CD4-positive, alpha-beta T cell treated with Interleukin-17A for 4 hours (primary cell): Measurements from ENCODE around the gene LRRC45.
A peak's percentile ranks its signal among the peaks of the same experiment; 100 is the strongest.
"Not testable (repeated sequence)": the region's sequence is repeated elsewhere in the genome, so short reads cannot be mapped to it uniquely, and the experiment has no call there.

Source experiments
- DNase-seq: peaks from one replicate; pipeline ENCODE4 v3.0.0-alpha.2; 2020; ENCODE audit warnings: mixed read lengths

Gene LRRC45

DNA sequence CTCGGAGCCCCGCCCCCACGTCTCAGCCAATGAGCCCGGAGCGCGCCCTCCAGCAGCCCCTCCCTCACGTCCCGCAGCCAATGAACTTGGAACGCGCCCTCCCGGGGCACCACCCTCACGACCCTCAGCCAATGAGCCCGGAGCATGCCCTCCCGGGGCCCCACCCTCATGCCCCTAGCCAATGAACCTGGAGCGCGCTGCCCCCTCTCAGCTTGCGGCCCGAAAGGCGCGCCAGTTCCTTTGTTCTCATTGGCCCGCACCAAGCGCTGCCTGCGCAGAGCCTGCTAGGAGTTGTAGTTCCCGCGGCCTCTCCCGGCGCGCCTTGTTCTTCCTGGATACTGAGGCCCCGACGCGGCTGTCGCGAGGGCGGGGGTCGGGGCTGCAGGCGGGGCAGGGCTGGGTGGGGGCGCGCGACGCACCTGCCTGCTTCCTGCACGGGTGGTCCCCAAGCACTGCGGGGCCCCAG, at the start of gene LRRC45:
Gene LRRC45, plus strand, starts transcription at position 325 of the 466 bp plus-strand sequence. CDS start 339 bp downstream, outside the sequence.
- DNase-seq: peak; percentile 100

DNA sequence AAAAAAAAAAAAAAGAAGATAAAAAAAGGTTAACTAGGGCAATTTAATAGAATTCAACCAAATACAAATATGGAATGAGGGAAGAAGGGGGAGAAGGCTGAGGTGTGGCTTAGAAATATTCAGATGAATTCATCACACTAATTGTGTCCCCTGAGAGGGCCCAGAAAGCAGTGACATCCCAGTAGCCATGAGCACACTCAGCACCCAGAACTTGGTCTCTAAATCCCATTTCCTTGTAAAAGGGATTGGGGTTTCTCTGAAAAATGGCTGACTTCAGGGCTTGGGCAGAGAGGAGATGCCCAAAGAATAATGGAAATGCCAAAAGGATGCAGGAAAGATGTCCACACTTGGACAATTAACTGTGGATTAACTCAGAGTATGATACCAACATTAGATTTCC, 49.7 kb upstream of the LRRC45 start:
- DNase-seq: no peak

DNA sequence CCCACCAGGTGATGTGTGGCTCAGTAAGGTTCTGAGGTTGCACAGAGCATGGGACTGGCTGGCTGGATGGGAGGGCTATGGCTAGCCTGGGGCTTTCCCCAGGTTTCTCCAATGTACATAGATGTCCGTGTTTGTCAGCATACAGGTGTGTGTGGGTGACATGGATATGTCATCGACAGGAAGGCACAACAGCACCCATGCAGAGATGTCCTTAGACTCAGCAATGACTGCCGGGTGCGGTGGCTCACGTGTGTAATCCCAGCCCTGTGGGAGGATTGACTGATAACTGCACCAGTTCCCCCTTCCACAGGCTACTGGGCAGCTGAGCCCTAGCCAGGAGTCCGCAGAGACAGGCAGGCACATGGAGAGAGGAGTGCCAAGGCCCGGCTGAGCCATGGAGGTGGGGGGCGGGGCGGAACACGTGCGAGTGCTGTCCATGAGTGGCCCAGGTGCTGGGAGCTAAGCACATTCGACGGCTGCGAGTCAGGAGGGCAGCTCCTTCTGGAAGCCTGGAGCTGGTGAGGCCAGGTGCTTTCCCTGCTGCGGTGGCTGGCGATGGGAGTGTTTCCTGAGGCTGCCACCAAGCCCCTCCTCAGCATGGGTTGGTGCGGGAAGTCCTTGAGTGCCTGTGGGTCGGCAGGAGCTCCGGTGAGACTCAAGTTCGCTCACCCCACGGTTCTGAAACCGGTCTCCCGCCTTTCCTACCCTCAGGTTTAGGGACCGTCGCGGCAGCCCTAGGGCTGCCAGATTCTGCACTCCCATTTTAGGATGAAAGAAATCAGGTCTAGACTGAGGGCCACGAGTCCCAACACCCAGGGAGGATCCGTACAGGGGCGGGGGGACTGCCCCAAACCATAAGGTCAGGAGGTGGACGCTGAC, 46.5 kb upstream of the LRRC45 start:
- DNase-seq: peak; percentile 43

DNA sequence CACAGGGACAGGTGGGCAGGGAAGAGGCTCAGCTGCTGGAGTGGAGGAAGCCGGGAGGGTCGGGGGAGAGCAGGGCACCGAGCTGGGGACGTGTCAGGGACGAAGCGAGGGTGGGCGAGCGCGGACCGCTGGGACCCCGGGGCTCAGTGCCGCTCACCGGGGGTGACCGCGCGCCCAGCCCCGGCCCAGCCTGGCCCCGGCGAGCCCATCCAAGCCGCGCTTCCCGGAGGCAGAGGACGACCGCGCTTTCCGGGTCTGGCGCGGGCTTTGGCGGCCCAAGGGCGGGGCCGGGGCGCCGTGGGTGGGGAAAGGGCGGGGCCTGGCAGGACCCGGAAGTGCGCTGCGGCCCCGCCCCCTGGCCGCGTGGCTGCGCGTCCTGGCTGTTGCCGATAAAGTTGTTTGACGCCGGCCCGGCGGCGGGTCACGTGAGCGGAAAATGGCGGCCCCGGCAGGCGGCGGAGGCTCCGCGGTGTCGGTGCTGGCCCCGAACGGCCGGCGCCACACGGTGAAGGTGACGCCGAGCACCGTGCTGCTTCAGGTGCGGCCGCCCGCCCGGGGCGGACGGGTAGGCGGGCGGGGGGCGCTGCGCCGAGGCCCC, 45.8 kb upstream of the LRRC45 start, which contains the start of gene ASPSCR1:
Gene ASPSCR1, plus strand, starts transcription at position 419 of the 598 bp plus-strand sequence. Its CDS starts 18 bp downstream, at position 437.
- peak; percentile 93 for DNase-seq

- no peak for DNase-seq
Observed at GRCh38 chr17:81978524-81979298, 44.4 kb upstream of the LRRC45 start.

- no peak for DNase-seq
Observed at GRCh38 chr17:81980122-81980521, 43.0 kb upstream of the LRRC45 start.

DNA sequence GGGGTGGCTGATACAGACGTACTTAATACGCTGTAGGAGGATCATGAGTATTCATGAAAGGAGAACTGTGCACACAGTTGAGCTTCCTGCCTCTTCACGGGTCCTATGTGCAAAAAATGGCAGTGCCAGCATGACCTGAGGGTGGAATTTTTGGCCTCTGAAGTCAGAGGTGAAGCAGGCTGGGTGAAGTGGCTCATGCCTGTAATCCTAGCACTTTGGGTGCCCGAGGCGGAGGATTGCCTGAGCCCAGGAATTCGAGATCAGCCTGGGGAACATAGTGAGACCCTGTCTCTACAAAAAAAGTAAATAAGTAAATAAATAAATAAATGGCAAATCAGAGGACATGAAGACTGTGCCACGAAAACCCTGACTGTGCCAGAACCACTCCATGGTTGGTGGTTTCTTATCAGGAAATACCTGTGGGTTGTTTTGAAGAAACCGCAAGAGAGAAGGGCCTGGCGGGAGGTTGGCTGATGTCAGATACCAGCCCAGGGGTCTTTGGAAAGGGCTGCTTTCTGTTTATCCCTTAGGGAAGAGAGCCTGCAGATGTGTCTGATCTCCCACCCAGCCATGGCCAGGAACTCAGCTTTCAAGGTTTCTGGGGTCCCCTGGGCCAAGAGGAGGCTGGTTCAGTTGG, 42.3 kb upstream of the LRRC45 start:
- peak; percentile 23 for DNase-seq

- DNase-seq: not testable (repeated sequence)
Observed at GRCh38 chr17:81981511-81981910, 41.6 kb upstream of the LRRC45 start.

GRCh38 chr17:81983011-81983638, 40.0 kb upstream of the LRRC45 start:
- DNase-seq: no peak

GRCh38 chr17:81983639-81984373, 39.3 kb upstream of the LRRC45 start:
- no peak for DNase-seq

DNA sequence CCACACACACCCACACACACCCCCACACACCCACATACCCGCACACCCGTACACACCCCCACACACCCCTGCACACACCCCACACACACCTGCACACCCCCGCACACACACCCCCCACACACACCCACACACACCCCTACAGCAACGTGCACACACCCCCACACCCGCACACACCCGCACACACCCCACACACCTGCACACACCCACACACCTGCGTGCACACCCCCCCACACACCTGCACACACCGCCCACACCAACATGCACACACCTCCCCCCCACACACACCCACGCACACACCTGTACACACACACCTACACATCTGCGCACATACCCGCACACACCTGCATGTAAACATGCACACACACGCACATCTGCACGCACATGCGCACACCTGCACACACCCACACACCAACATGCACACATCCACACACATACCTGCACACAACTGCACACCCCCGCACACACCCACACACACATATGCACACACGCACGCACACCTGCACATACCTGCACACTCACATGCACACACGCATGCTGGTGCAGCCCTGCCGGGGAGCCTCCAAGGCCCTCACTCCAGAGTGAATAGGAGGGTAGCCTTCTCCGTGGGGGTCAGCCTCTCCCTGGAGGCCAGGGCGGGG, 38.2 kb upstream of the LRRC45 start:
- DNase-seq: no peak

DNA sequence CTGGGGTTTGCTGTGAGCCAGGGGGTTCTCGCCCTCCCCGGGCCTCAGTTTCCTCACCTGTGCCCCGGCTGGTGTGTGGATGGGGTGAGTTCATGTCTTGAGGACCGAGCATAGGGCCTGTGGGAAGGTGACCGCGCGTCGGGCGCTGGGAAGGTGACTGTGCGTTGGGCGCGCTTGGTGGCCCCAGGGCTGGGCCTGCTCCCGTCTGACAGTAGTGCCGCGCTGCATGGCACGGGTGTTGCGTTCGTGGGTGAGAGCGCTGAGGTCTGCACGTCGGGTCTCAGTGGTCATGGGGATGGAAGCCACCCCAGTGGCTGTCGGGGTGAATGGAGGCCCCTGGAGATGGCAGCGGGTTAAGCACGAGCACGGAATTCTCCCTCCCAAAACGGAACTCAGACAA, 36.5 kb upstream of the LRRC45 start:
- no peak for DNase-seq

DNA sequence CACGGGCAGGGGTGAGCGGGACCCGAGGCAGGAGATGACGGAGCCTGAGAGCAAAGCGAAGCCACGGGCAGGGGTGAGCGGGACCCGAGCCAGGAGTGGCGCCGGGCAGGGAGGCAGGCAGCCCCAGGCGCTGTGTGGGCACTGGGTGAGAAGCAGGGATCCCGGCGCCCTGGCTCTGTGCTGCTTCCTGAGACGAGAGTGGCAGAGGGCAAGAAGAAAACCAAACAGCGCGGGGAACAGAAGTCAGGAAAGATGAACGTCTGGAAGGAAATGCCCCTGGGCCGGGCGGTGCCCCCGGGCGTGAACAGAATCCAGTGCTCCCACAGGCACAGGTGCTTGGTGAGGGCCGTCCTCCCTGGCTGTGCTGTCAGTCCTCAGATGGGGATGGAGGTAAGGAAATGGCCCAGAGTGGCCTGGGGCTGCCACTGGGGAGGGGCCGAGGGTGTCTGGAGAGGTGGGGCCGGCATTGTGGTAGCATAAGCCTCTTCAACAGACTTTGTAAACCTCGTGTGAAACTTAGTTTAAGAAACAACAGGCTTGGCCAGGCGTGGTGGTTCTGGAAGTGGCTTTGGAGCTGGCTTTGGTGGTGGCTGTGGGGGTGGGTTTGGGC, 35.8 kb upstream of the LRRC45 start:
- no peak for DNase-seq

DNA sequence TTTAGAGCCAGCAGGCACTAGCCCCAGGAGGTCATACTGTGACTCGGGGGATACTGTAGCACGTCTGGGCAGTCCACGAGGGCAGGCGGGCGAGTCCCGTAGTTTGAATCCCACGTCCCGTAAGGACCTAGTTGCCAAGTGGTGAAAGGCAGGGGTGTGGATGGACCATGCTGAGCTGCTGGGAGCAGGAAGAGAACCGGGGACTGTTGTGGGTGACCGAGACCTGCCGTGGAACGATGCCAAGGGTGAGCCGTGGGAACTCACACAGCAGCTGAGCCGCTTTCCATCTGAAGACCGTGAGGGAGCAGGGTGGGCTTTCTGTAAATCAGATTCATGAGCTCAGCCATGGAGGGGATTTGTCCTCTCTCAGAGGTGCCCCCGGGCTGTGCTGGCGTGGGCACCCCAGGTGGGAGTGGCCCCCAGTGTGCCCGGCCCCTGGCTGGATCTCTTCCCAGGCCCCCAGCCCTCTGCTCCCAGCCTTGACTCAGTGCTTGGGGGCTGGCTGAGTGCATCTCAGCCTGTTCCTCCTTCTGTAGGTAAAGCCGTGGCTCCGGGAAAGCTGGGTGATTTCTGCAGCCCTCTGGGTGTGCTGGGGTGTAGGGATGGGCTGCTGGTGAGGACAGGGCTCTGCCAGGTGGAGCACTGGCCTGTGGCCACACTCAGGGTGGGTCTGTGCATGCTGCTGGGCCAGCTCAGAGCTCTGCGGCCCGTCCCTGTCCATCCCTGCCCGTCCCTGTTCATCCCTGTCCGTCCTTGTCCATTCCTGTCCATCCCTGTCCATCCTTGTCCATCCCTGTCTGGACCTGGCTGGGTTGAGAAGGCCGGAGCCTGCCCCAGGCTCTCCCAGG, 32.0 kb upstream of the LRRC45 start:
- DNase-seq: no peak

DNA sequence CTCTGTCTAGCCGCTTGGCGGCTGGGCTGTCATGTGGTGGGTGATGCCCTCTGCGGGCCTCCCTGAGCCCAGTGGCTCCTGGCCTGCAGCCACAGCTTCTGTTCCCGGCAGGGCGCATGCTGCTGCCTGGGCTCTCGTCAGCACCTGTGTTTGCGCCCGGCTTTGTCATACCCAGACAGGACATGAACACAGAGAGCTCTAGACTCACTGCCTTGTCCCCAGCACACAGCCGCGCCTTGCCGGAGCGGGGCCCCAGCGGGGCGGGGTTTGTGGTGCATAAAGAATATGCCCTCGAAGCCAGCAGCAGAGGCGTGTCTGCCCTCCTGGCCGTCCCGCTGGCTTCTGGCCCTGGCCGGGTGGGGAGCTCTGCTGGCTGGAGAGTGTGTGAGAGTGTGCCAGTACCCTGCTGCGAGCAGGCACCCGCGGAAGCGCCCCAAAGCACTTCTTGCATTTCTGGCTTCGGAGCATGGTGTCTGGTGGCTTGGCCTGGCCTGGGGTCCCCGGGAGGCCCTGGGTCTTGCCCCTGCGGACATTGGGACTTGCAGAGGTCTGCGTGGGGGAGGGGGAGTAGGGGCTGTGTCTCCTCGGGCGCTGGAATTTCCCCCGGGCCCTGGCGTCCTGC, 31.3 kb upstream of the LRRC45 start:
- no peak for DNase-seq

GRCh38 chr17:81992306-81993102, 30.6 kb upstream of the LRRC45 start:
- DNase-seq: no peak

GRCh38 chr17:81993729-81994592, 29.1 kb upstream of the LRRC45 start:
- DNase-seq: no peak
